ENCODE measurements around the gene GNPDA1.
A peak's percentile ranks its signal among the peaks of the same experiment; 100 is the strongest.

GNPDA1 gene

GRCh38 chr5:141992349-141992963 lies 20.4 kb downstream of the GNPDA1 start:
- DNase-seq (ENCODE audit: low read depth) = peak; percentile 37

GRCh38 chr5:141989720-141990119 lies 23.1 kb downstream of the GNPDA1 start:
- no peak for DNase-seq (ENCODE audit: low read depth)

- no peak for DNase-seq (ENCODE audit: low read depth)
Measured at GRCh38 chr5:141986072-141986471, 26.8 kb downstream of the GNPDA1 start.

- DNase-seq (ENCODE audit: low read depth) = no peak
Measured at GRCh38 chr5:141982626-141983025, 30.2 kb downstream of the GNPDA1 start.

GRCh38 chr5:141978389-141978788 lies 34.4 kb downstream of the GNPDA1 start:
- no peak for DNase-seq (ENCODE audit: low read depth)

DNA sequence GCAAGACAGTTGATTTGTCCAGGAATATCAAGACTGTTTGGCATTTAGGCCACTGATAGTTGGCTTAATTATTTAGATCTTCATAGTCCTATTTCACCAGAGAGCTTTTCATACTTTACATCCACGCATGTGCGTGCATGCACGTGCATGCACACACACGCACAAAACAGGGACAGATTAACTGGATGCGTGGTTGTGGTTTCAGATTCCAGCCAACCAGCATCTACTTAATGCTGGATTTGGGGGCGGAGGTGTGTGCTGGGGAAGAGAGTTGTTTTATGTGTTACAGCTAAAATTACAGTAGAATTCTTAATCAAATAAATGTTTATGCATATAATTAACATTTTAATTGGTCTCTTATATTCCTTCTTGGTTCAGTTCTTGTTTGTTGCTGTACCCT lies 36.7 kb downstream of the GNPDA1 start:
- DNase-seq (ENCODE audit: low read depth) = no peak

GRCh38 chr5:141973871-141974595 lies 38.8 kb downstream of the GNPDA1 start:
- DNase-seq (ENCODE audit: low read depth) = no peak

DNA sequence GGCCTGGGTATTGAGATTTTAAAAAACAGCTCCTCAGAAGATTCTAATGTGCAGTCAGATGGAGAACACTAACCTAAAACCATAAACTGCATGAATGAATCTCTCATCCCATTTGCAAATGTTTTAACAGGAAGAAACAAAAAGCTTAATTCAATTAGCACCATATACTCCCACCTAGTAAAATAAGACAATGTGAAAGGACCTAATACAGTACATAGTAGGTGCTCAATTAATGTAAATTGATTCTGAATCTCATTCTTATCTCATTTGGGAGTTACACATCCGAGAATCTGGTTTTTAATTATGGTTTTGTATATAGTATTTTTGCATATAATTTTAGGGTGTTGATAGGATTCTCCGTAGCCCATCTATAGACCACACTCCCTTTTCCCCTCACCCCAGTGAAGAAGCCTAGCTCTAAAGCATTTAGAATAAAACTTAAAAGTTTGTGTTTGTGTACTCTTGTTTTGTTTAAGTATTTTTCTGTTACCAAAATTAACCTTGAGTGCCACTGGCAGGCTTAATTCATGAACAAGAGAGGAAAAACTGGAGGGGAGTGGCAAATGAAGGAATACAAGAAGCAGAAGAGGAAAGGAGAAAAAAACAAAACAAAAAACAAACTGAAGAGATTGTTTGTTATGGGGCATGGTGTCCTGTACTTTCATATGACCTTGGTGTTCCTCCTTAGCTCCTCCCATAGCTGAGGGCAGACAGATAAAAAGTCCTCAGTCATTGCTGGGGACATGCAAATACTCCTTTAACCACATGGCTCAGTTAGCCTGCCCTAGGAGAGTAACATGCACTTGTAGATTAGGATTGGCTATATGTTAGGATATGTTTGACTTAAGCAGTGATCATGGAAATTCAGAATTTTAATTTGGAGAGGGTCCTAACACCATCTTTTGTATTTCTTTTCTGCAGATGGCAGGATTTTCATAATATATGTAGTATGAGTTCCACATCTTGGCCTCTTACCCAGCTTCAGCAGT lies 42.8 kb downstream of the GNPDA1 start:
- DNase-seq (ENCODE audit: low read depth) = no peak

DNA sequence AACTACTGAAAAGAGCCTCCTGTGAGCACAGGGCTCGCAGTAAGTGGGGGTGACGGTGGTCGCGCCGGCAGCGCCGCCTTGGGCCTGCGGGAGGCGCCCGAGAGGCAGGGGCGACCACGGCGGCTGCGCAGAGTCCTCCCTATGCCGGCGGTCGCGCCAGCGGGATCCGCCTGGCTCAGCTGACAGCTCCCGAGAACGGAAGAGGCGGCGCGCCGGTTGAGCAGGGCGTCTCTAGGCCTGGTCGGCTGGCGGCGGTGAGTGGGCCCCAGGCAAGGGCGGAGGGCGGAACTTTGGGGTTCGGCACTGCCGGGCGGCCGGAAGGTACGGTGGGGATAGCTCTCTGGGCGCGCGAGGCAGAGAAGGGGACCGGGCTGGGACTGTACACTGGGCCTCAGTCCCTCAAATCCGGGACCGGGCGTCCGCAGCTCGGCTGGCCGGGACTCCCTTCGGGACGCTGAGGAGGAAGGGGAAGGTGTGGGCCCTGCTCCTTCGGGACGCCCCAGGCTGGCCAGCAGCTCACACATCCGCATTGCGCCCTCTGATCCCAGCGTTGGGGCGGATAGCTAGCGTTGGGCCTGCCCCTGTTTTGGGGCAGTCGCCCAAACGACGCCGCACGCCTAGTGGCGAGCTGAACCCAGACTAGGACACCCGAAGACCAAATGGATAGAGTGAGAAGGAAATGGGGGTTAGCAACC lies 43.8 kb downstream of the GNPDA1 start, which contains the start of gene RNF14:
Gene RNF14 (plus strand): TSS at position 192 of the 695 bp plus-strand sequence. CDS start 4,484 bp downstream, outside the sequence.
- DNase-seq (ENCODE audit: low read depth) = peak; percentile 87

- no peak for DNase-seq (ENCODE audit: low read depth)
Measured at GRCh38 chr5:141966963-141967333, 45.9 kb downstream of the GNPDA1 start.

DNA sequence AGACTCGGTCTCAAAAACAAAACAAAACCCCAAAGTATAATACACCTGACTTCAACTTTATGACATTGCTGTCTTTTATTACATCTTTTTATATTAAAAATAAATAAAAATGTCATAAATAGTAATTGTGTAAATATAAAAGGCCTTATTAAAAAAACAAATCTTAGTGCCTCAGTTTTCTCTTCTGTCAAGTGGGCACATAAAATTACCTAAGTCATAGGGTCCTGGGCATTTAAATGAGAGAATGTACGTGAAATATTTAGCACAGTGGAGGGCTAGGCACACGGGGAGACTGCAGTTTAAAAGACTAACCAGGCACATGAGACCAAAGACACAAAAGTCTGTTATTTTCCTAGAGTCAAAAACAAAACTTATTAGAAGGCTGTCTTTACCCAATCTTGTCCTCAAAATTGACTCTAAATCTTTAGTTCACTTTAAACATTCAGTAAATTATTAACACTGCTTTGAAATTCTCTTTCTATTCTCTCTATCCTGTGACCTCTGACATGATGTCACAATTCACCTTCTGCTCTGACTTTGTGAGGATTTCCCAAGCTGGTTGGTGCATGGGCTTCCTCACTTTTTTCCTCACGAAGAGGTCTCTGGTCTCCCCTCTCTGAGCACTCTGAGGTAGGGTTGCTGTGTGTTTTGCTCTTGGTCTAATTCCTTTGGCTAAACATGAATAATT lies 46.4 kb downstream of the GNPDA1 start:
- DNase-seq (ENCODE audit: low read depth) = no peak

- DNase-seq (ENCODE audit: low read depth) = no peak
Measured at GRCh38 chr5:141965071-141965470, 47.8 kb downstream of the GNPDA1 start.

DNA sequence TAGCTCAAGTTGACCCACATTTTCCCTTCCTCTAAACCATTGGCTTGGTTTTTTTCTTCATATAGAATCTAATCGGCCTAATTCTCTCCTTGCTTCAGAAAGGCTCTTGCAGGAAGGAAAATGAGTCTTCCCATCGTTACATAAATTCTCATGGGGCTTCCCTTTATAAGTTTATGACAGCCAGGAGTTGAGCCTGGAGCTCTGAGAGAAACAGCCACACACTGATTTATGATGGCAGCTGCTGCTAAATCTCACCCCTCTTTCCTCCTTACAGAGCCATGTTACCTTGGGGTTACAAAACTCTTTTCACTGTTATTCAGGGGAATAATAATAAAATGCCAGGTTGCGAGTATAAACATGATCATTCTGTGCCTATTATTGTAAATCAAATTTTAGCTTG lies 49.1 kb downstream of the GNPDA1 start:
- no peak for DNase-seq (ENCODE audit: low read depth)

DNA sequence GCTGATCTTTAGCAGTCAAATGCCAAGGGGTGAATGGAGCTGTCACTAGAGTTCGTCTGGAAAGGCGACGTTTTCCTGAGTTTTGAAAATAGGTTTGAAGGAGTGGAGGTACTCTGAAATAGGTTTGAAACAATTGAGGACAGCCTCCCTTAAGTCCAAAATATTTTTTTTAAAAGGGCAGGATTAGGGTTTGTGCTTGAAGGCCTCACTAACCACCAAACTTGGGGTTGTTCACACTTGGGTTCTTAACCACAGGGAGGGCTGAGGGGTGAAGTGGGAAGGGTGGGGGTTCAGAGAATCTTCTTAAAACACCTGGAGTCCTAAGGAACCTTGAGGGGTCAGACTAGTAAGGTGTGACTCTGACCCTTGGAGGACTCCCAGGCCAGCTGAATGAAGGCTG lies 51.4 kb downstream of the GNPDA1 start:
- DNase-seq (ENCODE audit: low read depth) = no peak

GRCh38 chr5:141960449-141961323 lies 52.1 kb downstream of the GNPDA1 start:
- DNase-seq (ENCODE audit: low read depth) = peak; percentile 73

DNA sequence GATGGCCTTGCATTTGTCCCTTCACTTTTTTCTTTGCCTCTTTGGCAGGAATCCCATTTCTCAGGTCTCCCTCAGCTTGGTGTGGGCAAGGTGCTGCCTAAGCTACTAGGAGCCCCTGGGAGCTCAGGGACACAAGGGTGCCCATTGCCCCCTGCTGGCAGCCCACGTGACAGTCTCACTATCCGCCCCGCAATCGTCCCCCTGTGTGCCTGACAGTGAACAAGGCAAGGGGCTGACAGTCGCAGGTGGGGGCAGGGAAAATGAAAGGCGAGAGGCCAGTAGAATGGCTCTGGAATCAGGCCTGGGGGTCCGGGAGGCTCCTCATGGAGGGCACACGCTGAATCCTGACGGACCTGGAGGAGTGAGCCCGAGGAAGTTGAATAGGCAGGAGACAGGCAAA lies 52.8 kb downstream of the GNPDA1 start:
- no peak for DNase-seq (ENCODE audit: low read depth)

DNA sequence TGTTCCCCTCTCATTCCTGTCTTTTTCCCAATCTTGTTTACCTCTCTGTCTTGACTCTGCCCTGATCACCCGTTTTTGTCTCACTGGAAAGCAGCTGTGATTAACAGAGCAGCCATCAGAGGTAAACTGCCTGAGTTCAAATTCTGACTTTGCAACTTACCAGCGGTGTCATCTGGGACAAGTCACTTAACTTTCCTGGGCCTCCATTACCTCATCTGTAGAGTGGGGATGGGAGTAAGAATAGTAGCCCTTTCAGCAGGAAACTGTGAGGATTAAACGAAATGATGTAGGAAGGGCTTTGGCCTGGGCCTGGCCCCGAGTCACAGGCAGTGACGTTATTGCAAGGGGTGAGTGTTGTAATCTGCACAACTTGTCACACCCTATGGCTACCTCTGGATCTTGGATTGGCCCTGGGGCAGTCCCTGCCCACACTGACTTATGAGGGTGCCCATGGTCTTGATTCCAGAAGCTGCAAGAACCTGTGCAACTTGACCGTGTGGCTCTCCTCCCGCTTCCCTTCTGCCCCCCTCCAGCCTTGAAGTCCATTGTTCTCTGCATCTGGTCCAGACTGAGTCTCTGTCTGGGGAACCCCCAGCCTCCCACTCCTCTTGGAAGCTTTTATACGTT lies 54.2 kb downstream of the GNPDA1 start:
- no peak for DNase-seq (ENCODE audit: low read depth)

DNA sequence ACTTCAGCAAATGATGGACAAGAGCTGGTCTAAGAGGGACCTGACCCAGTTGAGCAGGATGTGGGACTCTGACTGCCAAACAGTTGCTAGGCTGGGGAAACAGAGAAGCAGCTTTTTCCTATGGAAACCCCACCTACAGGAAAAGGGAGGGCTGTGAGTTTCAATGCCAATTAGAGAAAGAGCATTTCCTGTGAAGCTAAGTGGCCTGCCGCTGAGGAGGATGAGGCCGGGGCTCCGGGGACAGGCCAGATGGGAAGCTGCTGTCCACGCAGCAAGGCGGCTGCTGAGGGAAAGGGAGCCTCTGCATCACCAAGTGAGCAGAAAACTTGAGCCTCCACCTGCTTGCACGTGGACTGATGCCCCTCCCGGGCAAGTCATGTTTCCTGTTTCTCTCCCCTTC lies 54.7 kb downstream of the GNPDA1 start, which contains the start of gene PCDH12:
Gene PCDH12 (minus strand): TSS at position 90 of the 400 bp plus-strand sequence. CDS start 351 bp downstream, outside the sequence.
- DNase-seq (ENCODE audit: low read depth) = no peak

DNA sequence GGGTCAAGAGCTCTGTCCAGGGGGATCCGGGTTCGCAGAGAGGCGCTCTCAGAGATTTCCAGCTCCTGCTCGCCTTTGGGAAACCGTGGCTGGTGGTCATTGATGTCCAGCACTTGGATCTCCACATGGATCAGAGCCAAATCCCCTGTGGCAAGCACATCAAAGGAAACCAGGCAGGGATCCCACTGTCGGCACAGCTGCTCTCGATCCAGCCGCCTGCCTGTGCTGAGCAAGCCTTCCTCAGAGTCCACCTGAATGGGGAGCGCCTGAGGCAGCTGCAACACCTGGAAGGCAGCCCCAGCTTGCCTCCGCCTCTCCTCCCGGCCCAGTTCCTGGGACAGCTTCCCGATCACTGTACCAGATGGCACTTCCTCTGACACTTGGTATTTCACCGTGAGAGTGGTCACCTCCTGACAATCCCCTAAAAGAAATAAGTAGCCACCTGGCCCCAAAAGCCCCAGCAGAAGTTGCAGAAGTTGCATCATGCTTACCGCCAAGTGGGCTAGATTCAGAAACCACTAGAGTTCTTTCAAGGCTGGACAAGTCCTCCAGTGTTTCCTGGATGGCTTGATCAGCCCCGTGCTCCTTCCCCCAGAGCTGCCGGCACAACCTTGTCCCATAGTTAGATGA lies 55.3 kb downstream of the GNPDA1 start:
- no peak for DNase-seq (ENCODE audit: low read depth)
